Liver (tissue), 9 donors: ENCODE measurements around the gene CAMKK1. TPM values are rescaled to one million over a fixed set of nuclear protein-coding genes. Genes with fewer than 3 reads are reported as not detected.

Source experiments
- DNase-seq: peaks from one replicate; pipeline ENCODE4 v3.0.0-alpha.2; 2017; ENCODE audit warnings: low spot score
- H3K27ac ChIP-seq, 2 donors: one replicate each; pipeline ENCODE4 v1.7.0; 2013; ENCODE audit warnings: inconsistent platforms in 2 of 2, low read length in 2 of 2, control low read depth in 1 of 2, low read depth in 1 of 2, mild to moderate bottlenecking in 1 of 2
- H3K27me3 ChIP-seq, 4 donors: one replicate each; pipeline versions ENCODE4 v1.6.1 to v1.7.0; 2013; ENCODE audit warnings: low read length in 3 of 4, inconsistent platforms in 1 of 4, mild to moderate bottlenecking in 1 of 4, moderate library complexity in 1 of 4; ENCODE audit not compliant: control insufficient read depth in 4 of 4, insufficient read depth in 4 of 4
- H3K36me3 ChIP-seq, 4 donors: one replicate each; pipeline versions ENCODE4 v1.6.1 to v1.7.0; 2013; ENCODE audit warnings: low read length in 3 of 4, mild to moderate bottlenecking in 3 of 4, low read depth in 1 of 4, moderate library complexity in 1 of 4; ENCODE audit not compliant: control insufficient read depth in 4 of 4, insufficient read depth in 3 of 4
- H3K4me1 ChIP-seq, 4 donors: one replicate each; pipeline versions ENCODE4 v1.6.1 to v1.7.0; 2013; ENCODE audit warnings: low read length in 3 of 4, mild to moderate bottlenecking in 3 of 4, moderate library complexity in 1 of 4; ENCODE audit not compliant: control insufficient read depth in 4 of 4, insufficient read depth in 4 of 4
- H3K4me3 ChIP-seq, 3 donors: one replicate each; pipeline versions ENCODE4 v1.6.1 to v1.7.0; 2013; ENCODE audit warnings: low read length in 3 of 3, control low read depth in 1 of 3, low read depth in 1 of 3, mild to moderate bottlenecking in 1 of 3
- H3K9ac ChIP-seq, 2 donors: one replicate each; pipeline ENCODE4 v1.7.0; 2013; ENCODE audit warnings: low read length in 2 of 2, mild to moderate bottlenecking in 2 of 2, moderate library complexity in 2 of 2, control low read depth in 1 of 2, low read depth in 1 of 2
- H3K9me3 ChIP-seq, 4 donors: one replicate each; pipeline versions ENCODE4 v1.6.1 to v1.7.0; 2013; ENCODE audit warnings: low read length in 3 of 4; ENCODE audit not compliant: control insufficient read depth in 4 of 4
- FOXA1 ChIP-seq: IDR thresholded peaks from 2 replicates; pipeline ENCODE4 v1.6.1; 2016; ENCODE audit warnings: antibody characterized with exemption
- FOXA2 ChIP-seq: IDR thresholded peaks from 2 replicates; pipeline ENCODE4 v1.6.1; 2016; ENCODE audit warnings: antibody characterized with exemption
- HNF4G ChIP-seq: IDR thresholded peaks from 2 replicates; pipeline ENCODE4 v1.6.1; 2016; ENCODE audit warnings: antibody characterized with exemption
- JUND ChIP-seq, 2 donors: IDR thresholded peaks; 2 replicates each; pipeline ENCODE4 v1.6.1; 2016; ENCODE audit warnings: antibody characterized with exemption in 2 of 2
- NR2F2 ChIP-seq: IDR thresholded peaks from 2 replicates; pipeline ENCODE4 v1.6.1; 2016; ENCODE audit warnings: antibody characterized with exemption
- RAD21 ChIP-seq, 2 donors: IDR thresholded peaks; 2 replicates each; pipeline ENCODE4 v1.6.1; 2016; ENCODE audit warnings: antibody characterized with exemption in 2 of 2, mild to moderate bottlenecking in 2 of 2
- RXRA ChIP-seq, 2 donors: IDR thresholded peaks; 2 replicates each; pipeline ENCODE4 v1.6.1; 2017 to 2018; ENCODE audit warnings: antibody characterized with exemption in 2 of 2, mild to moderate bottlenecking in 1 of 2
- WGBS: extraction: QIAGEN DNeasy Blood & Tissue Kit; methylation state at CpG from one replicate; pipeline ENCODE4 v1.1.7; 2013; 5-methylcytosine and 5-hydroxymethylcytosine counted together
- polyA plus RNA-seq, 2 donors: library from polyadenylated mRNA; stranded (reverse) in 1 of 2; unstranded in 1 of 2; fragments of 200-250 nt in 1 of 2; fragments of >200 nt in 1 of 2; fragmentation: Nextera tagmentation in 1 of 2; extraction: Ambion mirVana in 1 of 2; gene quantifications; one replicate each; pipeline versions ENCODE4 v1.2.1 to v1.2.3, GENCODE V29; 2013 to 2015
- total RNA-seq, 2 donors: library from RNA; depleted of rRNA; stranded (reverse); fragments of >200 nt; gene quantifications; one replicate each; pipeline ENCODE4 v1.2.3, GENCODE V29; 2014
- TF ChIP-seq, protein P1 (sequence below): IDR thresholded peaks from 2 replicates; pipeline ENCODE4 v1.6.1; 2016; ENCODE audit warnings: antibody characterized with exemption
- TF ChIP-seq, protein P2 (sequence below): IDR thresholded peaks from 2 replicates; pipeline ENCODE4 v1.6.1; 2016; ENCODE audit warnings: antibody characterized with exemption
- TF ChIP-seq, protein P3 (sequence below): fragments of 150-350 bp; IDR thresholded peaks from 2 replicates; pipeline ENCODE4 v1.5.1; 2017; ENCODE audit warnings: improper control_type of control experiment, low read depth, low read length; ENCODE audit not compliant: missing input control
- TF ChIP-seq, protein P4 (sequence below): IDR thresholded peaks from 2 replicates; pipeline ENCODE4 v1.6.1; 2016; ENCODE audit warnings: antibody characterized with exemption, mild to moderate bottlenecking
- donor health status: healthy.
- donor health status: healthy.
- donor health status: healthy.
- donor health status: healthy.
- donor health status: healthy.

The CAMKK1 gene
- total and polyA plus RNA-seq, 4 donors, result 0.24 to 0.67 (median 0.50) TPM

DNA sequence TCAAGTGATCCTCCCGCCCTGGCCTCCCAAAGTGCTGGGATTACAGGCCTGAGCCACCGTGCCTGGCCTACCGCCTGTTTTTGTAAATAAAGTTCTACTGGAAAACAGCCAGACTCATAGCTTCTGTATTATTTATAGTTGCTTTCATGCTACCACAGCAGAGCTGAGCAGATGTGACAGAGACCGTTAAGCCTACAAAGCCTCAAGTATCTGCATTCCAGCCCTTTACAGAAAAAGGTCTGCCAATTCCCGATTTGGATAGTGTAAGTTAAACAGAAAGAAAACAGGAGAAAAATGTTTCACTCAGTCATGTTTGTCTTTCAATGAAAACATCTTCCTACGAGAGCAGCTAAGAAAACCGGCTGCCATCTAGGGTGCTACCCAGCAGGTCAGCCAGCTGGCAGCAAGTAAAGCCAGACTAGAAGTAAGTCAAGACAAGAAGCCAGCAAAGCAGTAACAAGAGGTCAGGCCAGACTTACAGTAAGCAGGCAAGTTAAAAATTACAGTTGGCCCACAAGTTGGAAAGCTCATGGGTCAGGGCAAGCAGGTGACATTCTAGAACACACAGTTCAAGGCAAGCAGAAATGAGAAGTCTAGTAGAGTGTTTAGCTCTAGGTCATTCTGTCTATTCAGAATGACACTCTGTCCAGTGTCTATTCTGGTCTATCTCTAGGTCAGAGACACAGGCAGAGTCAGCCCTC is 64.6 kb downstream of the CAMKK1 start:
- Histone ChIP-seq H3K9ac (no peak overlapping the region), H3K27ac (peak overlapping the region in 1 of 2 donors; percentile 13), H3K27me3 (no peaks in the 10 kb centered on the region), H3K4me1 (no peaks in the 10 kb centered on the region), H3K36me3 (peaks cover 12 to 38% (median 35%) of the 10 kb centered on the region in 4 donors), H3K4me3 (no peak overlapping the region), H3K9me3 (no peaks in the 10 kb centered on the region)
- TF ChIP-seq NR2F2 (peak; percentile 83), JUND (IDR thresholded peaks at IDR 0.05) (no peak), FOXA1 (no peak), RXRA (IDR thresholded peaks at IDR 0.05) (peak in 1 of 2 donors; percentile 11), HNF4G (no peak)
- TF ChIP-seq, protein P1, sequence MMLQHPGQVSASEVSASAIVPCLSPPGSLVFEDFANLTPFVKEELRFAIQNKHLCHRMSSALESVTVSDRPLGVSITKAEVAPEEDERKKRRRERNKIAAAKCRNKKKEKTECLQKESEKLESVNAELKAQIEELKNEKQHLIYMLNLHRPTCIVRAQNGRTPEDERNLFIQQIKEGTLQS, result no peak
- DNase-seq, result no peak
- WGBS, result 71% methylated on average over 7 of the region's 7 CpGs

DNA sequence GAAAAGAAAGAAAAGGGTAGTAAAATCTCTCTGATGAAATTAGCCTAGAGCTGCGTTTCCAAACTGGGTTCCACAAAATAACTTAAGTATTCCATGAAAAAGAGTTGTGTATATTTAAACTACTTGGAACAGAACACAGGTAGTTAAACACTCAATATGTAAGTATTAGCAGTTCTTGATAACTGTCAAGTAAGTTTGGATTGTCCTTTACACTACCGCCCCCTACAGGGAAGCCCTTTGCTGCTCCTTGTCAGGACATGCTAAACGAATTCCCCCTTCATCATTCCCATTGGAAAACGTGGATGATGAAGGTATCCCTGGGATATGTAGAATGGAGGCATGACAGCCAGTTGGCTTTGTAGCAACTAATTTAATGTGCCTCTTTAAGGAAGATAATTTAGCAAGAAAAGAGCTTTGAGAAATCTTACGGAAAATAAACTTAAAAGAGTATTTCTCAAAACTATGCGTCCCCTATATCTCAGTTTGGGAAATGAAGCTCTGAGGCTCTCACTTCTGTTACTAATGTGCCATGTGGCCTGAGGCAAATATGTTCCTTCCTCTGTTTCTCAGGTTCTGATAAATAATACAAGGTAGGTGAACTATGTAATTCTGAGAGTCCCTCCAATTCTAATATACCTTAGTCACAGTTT is 65.6 kb downstream of the CAMKK1 start:
- Histone ChIP-seq H3K4me3 (no peak overlapping the region), H3K36me3 (peaks cover 9 to 38% (median 34%) of the 10 kb centered on the region in 4 donors), H3K9me3 (no peaks in the 10 kb centered on the region), H3K4me1 (no peaks in the 10 kb centered on the region), H3K27ac (no peak overlapping the region), H3K27me3 (no peaks in the 10 kb centered on the region), H3K9ac (no peak overlapping the region)
- TF ChIP-seq FOXA2 (no peak), RAD21 (IDR thresholded peaks at IDR 0.05) (peak; percentile 92 to 96)
- TF ChIP-seq, protein P2, sequence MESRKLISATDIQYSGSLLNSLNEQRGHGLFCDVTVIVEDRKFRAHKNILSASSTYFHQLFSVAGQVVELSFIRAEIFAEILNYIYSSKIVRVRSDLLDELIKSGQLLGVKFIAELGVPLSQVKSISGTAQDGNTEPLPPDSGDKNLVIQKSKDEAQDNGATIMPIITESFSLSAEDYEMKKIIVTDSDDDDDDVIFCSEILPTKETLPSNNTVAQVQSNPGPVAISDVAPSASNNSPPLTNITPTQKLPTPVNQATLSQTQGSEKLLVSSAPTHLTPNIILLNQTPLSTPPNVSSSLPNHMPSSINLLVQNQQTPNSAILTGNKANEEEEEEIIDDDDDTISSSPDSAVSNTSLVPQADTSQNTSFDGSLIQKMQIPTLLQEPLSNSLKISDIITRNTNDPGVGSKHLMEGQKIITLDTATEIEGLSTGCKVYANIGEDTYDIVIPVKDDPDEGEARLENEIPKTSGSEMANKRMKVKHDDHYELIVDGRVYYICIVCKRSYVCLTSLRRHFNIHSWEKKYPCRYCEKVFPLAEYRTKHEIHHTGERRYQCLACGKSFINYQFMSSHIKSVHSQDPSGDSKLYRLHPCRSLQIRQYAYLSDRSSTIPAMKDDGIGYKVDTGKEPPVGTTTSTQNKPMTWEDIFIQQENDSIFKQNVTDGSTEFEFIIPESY, result no peak
- TF ChIP-seq, protein P3, sequence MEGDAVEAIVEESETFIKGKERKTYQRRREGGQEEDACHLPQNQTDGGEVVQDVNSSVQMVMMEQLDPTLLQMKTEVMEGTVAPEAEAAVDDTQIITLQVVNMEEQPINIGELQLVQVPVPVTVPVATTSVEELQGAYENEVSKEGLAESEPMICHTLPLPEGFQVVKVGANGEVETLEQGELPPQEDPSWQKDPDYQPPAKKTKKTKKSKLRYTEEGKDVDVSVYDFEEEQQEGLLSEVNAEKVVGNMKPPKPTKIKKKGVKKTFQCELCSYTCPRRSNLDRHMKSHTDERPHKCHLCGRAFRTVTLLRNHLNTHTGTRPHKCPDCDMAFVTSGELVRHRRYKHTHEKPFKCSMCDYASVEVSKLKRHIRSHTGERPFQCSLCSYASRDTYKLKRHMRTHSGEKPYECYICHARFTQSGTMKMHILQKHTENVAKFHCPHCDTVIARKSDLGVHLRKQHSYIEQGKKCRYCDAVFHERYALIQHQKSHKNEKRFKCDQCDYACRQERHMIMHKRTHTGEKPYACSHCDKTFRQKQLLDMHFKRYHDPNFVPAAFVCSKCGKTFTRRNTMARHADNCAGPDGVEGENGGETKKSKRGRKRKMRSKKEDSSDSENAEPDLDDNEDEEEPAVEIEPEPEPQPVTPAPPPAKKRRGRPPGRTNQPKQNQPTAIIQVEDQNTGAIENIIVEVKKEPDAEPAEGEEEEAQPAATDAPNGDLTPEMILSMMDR, result peak; percentile 80
- TF ChIP-seq, protein P4, sequence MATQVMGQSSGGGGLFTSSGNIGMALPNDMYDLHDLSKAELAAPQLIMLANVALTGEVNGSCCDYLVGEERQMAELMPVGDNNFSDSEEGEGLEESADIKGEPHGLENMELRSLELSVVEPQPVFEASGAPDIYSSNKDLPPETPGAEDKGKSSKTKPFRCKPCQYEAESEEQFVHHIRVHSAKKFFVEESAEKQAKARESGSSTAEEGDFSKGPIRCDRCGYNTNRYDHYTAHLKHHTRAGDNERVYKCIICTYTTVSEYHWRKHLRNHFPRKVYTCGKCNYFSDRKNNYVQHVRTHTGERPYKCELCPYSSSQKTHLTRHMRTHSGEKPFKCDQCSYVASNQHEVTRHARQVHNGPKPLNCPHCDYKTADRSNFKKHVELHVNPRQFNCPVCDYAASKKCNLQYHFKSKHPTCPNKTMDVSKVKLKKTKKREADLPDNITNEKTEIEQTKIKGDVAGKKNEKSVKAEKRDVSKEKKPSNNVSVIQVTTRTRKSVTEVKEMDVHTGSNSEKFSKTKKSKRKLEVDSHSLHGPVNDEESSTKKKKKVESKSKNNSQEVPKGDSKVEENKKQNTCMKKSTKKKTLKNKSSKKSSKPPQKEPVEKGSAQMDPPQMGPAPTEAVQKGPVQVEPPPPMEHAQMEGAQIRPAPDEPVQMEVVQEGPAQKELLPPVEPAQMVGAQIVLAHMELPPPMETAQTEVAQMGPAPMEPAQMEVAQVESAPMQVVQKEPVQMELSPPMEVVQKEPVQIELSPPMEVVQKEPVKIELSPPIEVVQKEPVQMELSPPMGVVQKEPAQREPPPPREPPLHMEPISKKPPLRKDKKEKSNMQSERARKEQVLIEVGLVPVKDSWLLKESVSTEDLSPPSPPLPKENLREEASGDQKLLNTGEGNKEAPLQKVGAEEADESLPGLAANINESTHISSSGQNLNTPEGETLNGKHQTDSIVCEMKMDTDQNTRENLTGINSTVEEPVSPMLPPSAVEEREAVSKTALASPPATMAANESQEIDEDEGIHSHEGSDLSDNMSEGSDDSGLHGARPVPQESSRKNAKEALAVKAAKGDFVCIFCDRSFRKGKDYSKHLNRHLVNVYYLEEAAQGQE, result no peak
- DNase-seq, result peak; percentile 62
- 54% methylated on average over 6 of the region's 6 CpGs for WGBS
